Esophagus muscularis mucosa (tissue), 4 donors: Measurements from ENCODE around the gene ACTA1. TPM values are rescaled to one million over a fixed set of nuclear protein-coding genes. Genes with fewer than 3 reads are reported as not detected.

Source experiments
- DNase-seq: peaks from one replicate; pipeline ENCODE4 v3.0.0-alpha.2; 2017; ENCODE audit errors: extremely low spot score
- H3K27ac ChIP-seq, 4 donors: fragments of 200-600 bp; sonication (generic); replicated peaks in 1 of 4; 1 replicate in 3 of 4; 2 replicates in 1 of 4; pipeline ENCODE4 v1.5.1; 2016 to 2019; ENCODE audit warnings: mild to moderate bottlenecking in 1 of 4
- H3K27me3 ChIP-seq, 4 donors: fragments of 200-600 bp; sonication (generic); one replicate each; pipeline versions ENCODE4 v1.5.1 to v1.6.0; 2016 to 2019
- H3K36me3 ChIP-seq, 4 donors: fragments of 200-600 bp; sonication (generic); one replicate each; pipeline ENCODE4 v1.5.1; 2016 to 2019
- H3K4me1 ChIP-seq, 4 donors: fragments of 200-600 bp; sonication (generic); one replicate each; pipeline ENCODE4 v1.5.1; 2016 to 2019
- H3K4me3 ChIP-seq, 4 donors: fragments of 200-600 bp; sonication (generic); 1 replicate in 2 of 4; 2 replicates in 2 of 4; pipeline ENCODE4 v1.5.1; 2016 to 2019; ENCODE audit warnings: mild to moderate bottlenecking in 4 of 4, moderate library complexity in 1 of 4
- H3K9me3 ChIP-seq, 4 donors: fragments of 200-600 bp; sonication (generic); 1 replicate in 3 of 4; 2 replicates in 1 of 4; pipeline ENCODE4 v1.5.1; 2016 to 2019
- CTCF ChIP-seq, 3 experiments: fragments of 200-600 bp in 2 of 3; fragments of 450-650 bp in 1 of 3; sonication (generic) in 2 of 3; IDR thresholded peaks; one replicate each; pipeline ENCODE4 v1.5.1; 2017 to 2019; ENCODE audit warnings: antibody characterized with exemption in 3 of 3, mild to moderate bottlenecking in 2 of 3, moderate library complexity in 1 of 3
- EP300 ChIP-seq: sonication (generic); formaldehyde crosslinking; IDR thresholded peaks from one replicate; pipeline ENCODE4 v1.6.1; 2017; ENCODE audit warnings: antibody characterized with exemption
- POLR2A ChIP-seq: fragments of 450-650 bp; IDR thresholded peaks from one replicate; pipeline ENCODE4 v1.6.1; 2017; ENCODE audit warnings: antibody characterized with exemption, moderate library complexity, mild to moderate bottlenecking, low read depth
- POLR2AphosphoS5 ChIP-seq, 2 donors: sonication (generic); formaldehyde crosslinking; IDR thresholded peaks; one replicate each; pipeline ENCODE4 v1.6.1; 2017; ENCODE audit warnings: antibody characterized with exemption in 2 of 2
- WGBS: methylation state at CpG from one replicate; pipeline ENCODE4 v1.1.5; 2018; 5-methylcytosine and 5-hydroxymethylcytosine counted together
- intact Hi-C: fragments of 100-400 bp; cut with DNase I; formaldehyde crosslinking; loops from one replicate; pipeline ENCODE4 v1.15.1; 2023
- total RNA-seq, 4 donors: library from RNA; depleted of rRNA; stranded (reverse); fragments of >200 nt; gene quantifications; one replicate each; pipeline versions ENCODE4 v1.1.0 to v1.2.1, GENCODE V29; 2016

Gene ACTA1
- total RNA-seq, 4 donors from 2014 or later, result 0.29 to 0.58 (median 0.42) TPM; not detected in 1

- no peak for TF ChIP-seq CTCF (IDR thresholded peaks at IDR 0.05)
- TF ChIP-seq EP300, result no peak
- no peak for TF ChIP-seq POLR2AphosphoS5 (IDR thresholded peaks at IDR 0.05)
- TF ChIP-seq POLR2A, result no peak
- Histone ChIP-seq H3K9me3 (no peaks in the 10 kb centered on the region), H3K27me3 (no peaks in the 10 kb centered on the region), H3K36me3 (peaks cover 12 to 92% (median 55%) of the 10 kb centered on the region in 4 donors), H3K4me1 (no peaks in the 10 kb centered on the region), H3K4me3 (no peak overlapping the region), H3K27ac (no peak overlapping the region)
- no peak for DNase-seq
- 87% methylated on average over 4 of the region's 4 CpGs for WGBS
- intact Hi-C loops, result no loop called here
These were observed 20.2 kb upstream of the ACTA1 start for GRCh38 chr1:229454056-229454455.

DNA sequence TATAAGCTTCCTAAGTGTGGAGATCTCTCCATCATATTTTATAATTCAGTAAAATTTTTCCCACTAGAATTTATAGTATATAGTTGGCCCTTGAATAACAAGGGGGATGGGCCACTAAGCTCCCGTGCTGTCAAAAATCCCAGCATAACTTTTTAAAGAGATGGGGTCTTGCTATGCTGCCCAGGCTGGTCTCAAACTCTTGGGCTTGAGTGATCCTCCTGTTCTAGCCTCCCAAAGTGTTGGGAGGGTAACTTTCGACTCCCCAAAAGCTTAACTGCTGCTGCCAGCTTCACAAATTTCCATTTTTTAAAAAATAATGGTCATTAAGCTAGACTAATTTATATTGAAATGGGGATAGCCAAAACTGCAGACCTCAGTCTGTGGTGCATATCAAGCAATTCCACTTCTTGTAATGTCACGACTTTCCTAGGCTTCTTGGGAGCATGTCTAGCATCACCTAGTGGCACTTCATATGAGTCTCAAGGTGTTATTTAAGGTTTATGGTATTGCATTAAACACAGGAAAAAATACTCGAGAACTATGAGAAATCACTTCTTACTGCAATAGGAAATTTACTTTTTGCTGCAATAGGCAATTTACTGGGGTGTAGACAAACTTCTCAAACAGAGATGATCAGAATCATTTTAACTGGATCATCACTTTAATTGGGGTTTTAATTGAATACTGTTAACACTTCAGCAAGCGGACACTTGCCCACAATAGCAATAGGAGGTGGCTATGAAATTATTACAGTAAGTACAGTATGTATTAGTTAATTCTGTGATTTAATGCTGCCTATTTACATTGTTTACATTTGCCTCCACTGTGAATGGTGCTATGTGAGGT is 19.3 kb upstream of the ACTA1 start:
- no peak for DNase-seq

DNA sequence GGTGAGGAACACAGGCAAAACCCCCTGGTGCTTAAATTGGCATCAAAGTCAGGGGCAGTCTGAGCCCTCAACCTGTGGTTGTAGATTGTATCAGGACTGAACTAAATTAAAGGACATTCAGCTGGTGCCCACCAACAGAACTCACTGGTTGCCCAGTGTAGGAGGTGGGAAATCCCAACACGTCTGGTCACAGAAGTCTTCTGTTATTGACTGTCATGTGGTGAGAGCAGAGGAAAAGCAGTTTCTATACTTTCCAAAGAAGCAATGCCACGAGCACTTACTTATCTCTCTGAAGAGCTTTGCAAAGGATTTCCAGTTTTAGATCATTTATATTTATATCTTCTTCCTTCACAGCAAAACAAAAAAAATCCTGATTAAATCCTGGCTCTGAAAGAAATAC is 15.0 kb upstream of the ACTA1 start:
- Histone ChIP-seq H3K27me3 (no peaks in the 10 kb centered on the region), H3K4me3 (no peak overlapping the region), H3K4me1 (no peaks in the 10 kb centered on the region), H3K9me3 (no peaks in the 10 kb centered on the region), H3K27ac (no peak overlapping the region), H3K36me3 (peaks cover 34 to 90% (median 61%) of the 10 kb centered on the region in 4 donors)
- no peak for DNase-seq
- TF ChIP-seq POLR2AphosphoS5 (IDR thresholded peaks at IDR 0.05) (no peak), EP300 (no peak), CTCF (IDR thresholded peaks at IDR 0.05) (no peak), POLR2A (no peak)
- intact Hi-C loops, result no loop called here
- 78% methylated on average over 2 of the region's 2 CpGs for WGBS

More for the DNA sequence above, 19.3 kb upstream of the ACTA1 start:
- Histone ChIP-seq H3K9me3 (no peaks in the 10 kb centered on the region), H3K27me3 (no peaks in the 10 kb centered on the region), H3K4me3 (no peak overlapping the region), H3K36me3 (peaks cover 20 to 92% (median 57%) of the 10 kb centered on the region in 4 donors), H3K27ac (no peak overlapping the region), H3K4me1 (no peaks in the 10 kb centered on the region)
- peak; percentile 23 to 48 (median 39) for TF ChIP-seq CTCF (IDR thresholded peaks at IDR 0.05)
- TF ChIP-seq POLR2A, result no peak
- intact Hi-C loops, result no loop called here
- 79% methylated on average over 5 of the region's 5 CpGs for WGBS

GRCh38 chr1:229448354-229448753 is 14.5 kb upstream of the ACTA1 start:
- no peak overlapping the region for H3K4me3 ChIP-seq
- peaks cover 35 to 92% (median 61%) of the 10 kb centered on the region in 4 donors for H3K36me3 ChIP-seq
- intact Hi-C loops, result no loop called here
- TF ChIP-seq POLR2AphosphoS5 (IDR thresholded peaks at IDR 0.05) (no peak), CTCF (IDR thresholded peaks at IDR 0.05) (no peak), EP300 (no peak), POLR2A (no peak)
- H3K9me3 ChIP-seq, result no peaks in the 10 kb centered on the region
- H3K4me1 ChIP-seq, result no peaks in the 10 kb centered on the region
- H3K27me3 ChIP-seq, result no peaks in the 10 kb centered on the region
- 88% methylated on average over 7 of the region's 7 CpGs for WGBS
- no peak for DNase-seq
- H3K27ac ChIP-seq, result no peak overlapping the region
